Tibial nerve (tissue), 3 donors: ENCODE data around the gene TMEM258.

Experiments used
- POLR2A ChIP-seq, 2 donors: fragments of 450-650 bp; IDR thresholded peaks; one replicate each; pipeline ENCODE4 v1.6.1; 2017; ENCODE audit warnings: antibody characterized with exemption in 2 of 2, mild to moderate bottlenecking in 2 of 2, moderate library complexity in 2 of 2
- TF ChIP-seq, protein P1 (sequence below), 5 experiments: fragments of 200-600 bp in 3 of 5; fragments of 450-650 bp in 2 of 5; sonication (generic) in 3 of 5; IDR thresholded peaks; one replicate each; pipeline ENCODE4 v1.5.1; 2016 to 2019; ENCODE audit warnings: antibody characterized with exemption in 5 of 5, mild to moderate bottlenecking in 3 of 5, moderate library complexity in 2 of 5

DNA sequence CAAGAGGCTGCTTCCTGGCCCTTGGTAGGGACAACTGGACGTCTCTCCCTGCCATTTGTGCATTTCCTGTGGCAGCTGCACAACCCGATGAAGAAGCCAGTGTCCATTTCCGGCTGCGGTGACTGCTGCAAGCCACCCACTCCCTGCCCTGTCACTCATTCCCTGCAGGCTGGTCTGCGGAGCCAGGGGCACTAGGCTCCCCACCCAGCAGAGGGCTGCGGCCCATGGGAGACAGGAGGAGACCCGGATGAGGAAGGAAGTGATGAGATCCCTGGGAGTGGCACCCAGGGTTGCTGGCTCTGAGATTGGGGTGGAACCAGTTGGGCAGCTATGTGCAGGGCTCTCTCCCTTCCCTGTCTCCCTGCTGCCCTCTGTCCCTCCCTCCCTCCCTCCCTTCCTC lies 50.0 kb downstream of the TMEM258 start:
- TF ChIP-seq, protein P1, sequence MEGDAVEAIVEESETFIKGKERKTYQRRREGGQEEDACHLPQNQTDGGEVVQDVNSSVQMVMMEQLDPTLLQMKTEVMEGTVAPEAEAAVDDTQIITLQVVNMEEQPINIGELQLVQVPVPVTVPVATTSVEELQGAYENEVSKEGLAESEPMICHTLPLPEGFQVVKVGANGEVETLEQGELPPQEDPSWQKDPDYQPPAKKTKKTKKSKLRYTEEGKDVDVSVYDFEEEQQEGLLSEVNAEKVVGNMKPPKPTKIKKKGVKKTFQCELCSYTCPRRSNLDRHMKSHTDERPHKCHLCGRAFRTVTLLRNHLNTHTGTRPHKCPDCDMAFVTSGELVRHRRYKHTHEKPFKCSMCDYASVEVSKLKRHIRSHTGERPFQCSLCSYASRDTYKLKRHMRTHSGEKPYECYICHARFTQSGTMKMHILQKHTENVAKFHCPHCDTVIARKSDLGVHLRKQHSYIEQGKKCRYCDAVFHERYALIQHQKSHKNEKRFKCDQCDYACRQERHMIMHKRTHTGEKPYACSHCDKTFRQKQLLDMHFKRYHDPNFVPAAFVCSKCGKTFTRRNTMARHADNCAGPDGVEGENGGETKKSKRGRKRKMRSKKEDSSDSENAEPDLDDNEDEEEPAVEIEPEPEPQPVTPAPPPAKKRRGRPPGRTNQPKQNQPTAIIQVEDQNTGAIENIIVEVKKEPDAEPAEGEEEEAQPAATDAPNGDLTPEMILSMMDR (IDR thresholded peaks at IDR 0.05), result no peak
- TF ChIP-seq POLR2A (IDR thresholded peaks at IDR 0.05), result no peak
